ENCODE results near the gene HEG1. TPM values are rescaled to one million over a fixed set of nuclear protein-coding genes. Genes with fewer than 3 reads are reported as not detected.

Gene HEG1
- total and polyA plus RNA-seq, 2 experiments from 2014 or later: 1.8 to 8.8 TPM

GRCh38 chr3:125054449-125055329 is 1.1 kb downstream of the HEG1 start:
- peaks cover 44% of the 10 kb centered on the region for H3K27me3 ChIP-seq (ENCODE audit: insufficient read depth)
- Mint-ChIP-seq H3K36me3 (ENCODE audit: low read depth) (no peaks in the 10 kb centered on the region; the same call in 2 of the 3 replicates), H3K27me3 (ENCODE audit: insufficient read depth, low read depth, poor library complexity) (peaks cover 39% of the 10 kb centered on the region), H3K9me3 (no peaks in the 10 kb centered on the region), H3K27ac (no peak overlapping the region), H3K4me3 (peak overlapping the region; percentile 75), H3K4me1 (peaks cover 64% of the 10 kb centered on the region)
- no peaks in the 10 kb centered on the region; the same call in 1 of the 2 replicates for H3K36me3 ChIP-seq (ENCODE audit: insufficient read depth)
- peaks cover 20% of the 10 kb centered on the region for H3F3A ChIP-seq (replicated peaks; ENCODE audit: low read depth)
- peak; percentile 51 for TF ChIP-seq EZH2 (IDR thresholded peaks at IDR 0.05; ENCODE audit: low read depth, unreplicated experiment)
- no peak for TF ChIP-seq NANOG (IDR thresholded peaks at IDR 0.05; ENCODE audit: borderline replicate concordance)
- no peak overlapping the region for H3K27ac ChIP-seq (ENCODE audit: low read depth)
- peak; percentile 52 for DNase-seq (ENCODE audit: low spot score)
- ATAC-seq: peak; percentile 14
- H2AFZ ChIP-seq: peak overlapping the region; percentile 93
- H4K20me1 ChIP-seq (replicated peaks; ENCODE audit: insufficient read depth): peaks cover 4% of the 10 kb centered on the region; the same call in 1 of the 2 replicates
- H3K4me1 ChIP-seq (ENCODE audit: insufficient read depth): peaks cover 60% of the 10 kb centered on the region
- H3K4me2 ChIP-seq: peak overlapping the region; percentile 94
- H3K4me3 ChIP-seq: peak overlapping the region; percentile 80
- H3K9me2 ChIP-seq (ENCODE audit: insufficient read depth): no peaks in the 10 kb centered on the region
- peaks cover 12% of the 10 kb centered on the region; the same call in 1 of the 2 replicates for H3K79me2 ChIP-seq (replicated peaks; ENCODE audit: insufficient read depth)

- no peak overlapping the region for H3K27ac Mint-ChIP-seq
- TF ChIP-seq JUNB (IDR thresholded peaks at IDR 0.05; ENCODE audit: unreplicated experiment) (no peak), EZH2 (IDR thresholded peaks at IDR 0.05; ENCODE audit: low read depth, unreplicated experiment) (no peak), REST (IDR thresholded peaks at IDR 0.05; ENCODE audit: unreplicated experiment) (no peak), ZNF331 (CRISPR knock-in tag; IDR thresholded peaks at IDR 0.05; ENCODE audit: low read depth) (no peak), POLR2AphosphoS5 (IDR thresholded peaks at IDR 0.05; ENCODE audit: low read depth) (no peak), EZH2phosphoT487 (IDR thresholded peaks at IDR 0.05; ENCODE audit: unreplicated experiment) (no peak), NANOG (IDR thresholded peaks at IDR 0.05; ENCODE audit: borderline replicate concordance) (no peak), CREB1 (CRISPR knock-in tag; IDR thresholded peaks at IDR 0.05; ENCODE audit: low read depth) (no peak), ZNF114 (CRISPR knock-in tag; IDR thresholded peaks at IDR 0.05) (no peak), ETS1 (IDR thresholded peaks at IDR 0.05) (no peak), STAT1 (IDR thresholded peaks at IDR 0.05; ENCODE audit: unreplicated experiment) (no peak)
These were observed 1.7 kb downstream of the HEG1 start for GRCh38 chr3:125054062-125054448.

More at GRCh38 chr3:125054062-125054448, 1.7 kb downstream of the HEG1 start:
- Mint-ChIP-seq H3K27me3 (ENCODE audit: insufficient read depth, low read depth, poor library complexity) (peaks cover 39% of the 10 kb centered on the region), H3K4me1 (peaks cover 60% of the 10 kb centered on the region), H3K4me3 (peak overlapping the region; percentile 75; the same call in 1 of the 3 replicates), H3K36me3 (ENCODE audit: low read depth) (no peaks in the 10 kb centered on the region; the same call in 2 of the 3 replicates), H3K9me3 (no peaks in the 10 kb centered on the region)
- H3K36me3 ChIP-seq (ENCODE audit: insufficient read depth): no peaks in the 10 kb centered on the region; the same call in 1 of the 2 replicates
- DNase-seq (ENCODE audit: low spot score) (no peak), ATAC-seq (no peak)
- no peak overlapping the region for H3K27ac ChIP-seq (ENCODE audit: low read depth)
- peaks cover 60% of the 10 kb centered on the region for H3K4me1 ChIP-seq (ENCODE audit: insufficient read depth)
- H3K4me3 ChIP-seq: 0 out of 2 replicates have a peak overlapping the region, but pooled peaks have one; percentile 80
- H3F3A ChIP-seq (replicated peaks; ENCODE audit: low read depth): peaks cover 20% of the 10 kb centered on the region
- H4K20me1 ChIP-seq (replicated peaks; ENCODE audit: insufficient read depth): peaks cover 4% of the 10 kb centered on the region; the same call in 1 of the 2 replicates
- H3K4me2 ChIP-seq: peak overlapping the region; percentile 94
- no peak overlapping the region for H2AFZ ChIP-seq
- peaks cover 14% of the 10 kb centered on the region; the same call in 1 of the 2 replicates for H3K79me2 ChIP-seq (replicated peaks; ENCODE audit: insufficient read depth)
- H3K9me2 ChIP-seq (ENCODE audit: insufficient read depth): no peaks in the 10 kb centered on the region
- peaks cover 44% of the 10 kb centered on the region for H3K27me3 ChIP-seq (ENCODE audit: insufficient read depth)
